GM19395 (cell line): ENCODE measurements around the gene FYTTD1.
"Not testable (repeated sequence)": the region's sequence is repeated elsewhere in the genome, so short reads cannot be mapped to it uniquely, and the experiment has no call there.

Experiments
- ATAC-seq: cut with Tn5 transposase; IDR thresholded peaks from one replicate; pipeline ENCODE4 v1.9.1; 2021; ENCODE audit warnings: mild to moderate bottlenecking, moderate library complexity; ENCODE audit not compliant: unreplicated experiment

Gene FYTTD1

DNA sequence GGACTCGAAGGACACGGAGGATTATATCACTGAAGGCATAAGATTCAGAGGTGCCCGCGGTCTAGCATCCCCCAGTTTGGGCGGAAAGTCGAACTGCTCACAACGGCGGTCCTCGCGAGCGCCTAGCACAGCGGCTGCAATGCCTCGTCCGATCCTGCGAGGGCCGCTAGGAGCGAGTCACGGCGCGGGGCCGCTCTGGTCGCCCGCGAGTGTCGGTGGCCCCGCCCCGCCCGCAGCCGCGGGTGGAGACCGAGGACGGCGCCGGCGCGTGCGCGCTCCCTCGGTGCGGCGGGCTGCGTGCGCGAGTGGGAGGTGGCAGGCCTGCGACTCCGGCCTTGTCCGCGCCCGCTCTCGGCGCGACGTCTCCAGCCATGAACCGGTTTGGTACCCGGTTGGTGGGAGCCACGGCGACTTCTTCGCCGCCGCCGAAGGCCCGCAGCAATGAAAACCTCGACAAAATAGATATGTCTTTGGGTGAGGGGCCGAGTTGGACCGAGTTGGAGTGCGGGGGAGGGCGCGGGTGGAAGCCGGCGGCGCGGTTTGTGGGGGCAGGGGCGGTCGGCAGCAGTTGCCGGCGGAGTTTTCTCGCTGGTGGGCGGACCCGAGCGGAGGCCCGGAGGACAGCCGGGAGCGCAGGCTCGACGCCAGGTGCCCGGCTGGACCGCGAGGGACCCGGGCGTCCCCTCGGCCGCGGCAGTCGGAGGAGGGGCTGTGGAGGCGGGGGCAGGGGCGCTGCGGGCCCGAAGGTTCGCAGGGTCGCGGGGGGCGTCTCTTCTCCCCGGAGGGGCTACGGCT is at the start of gene FYTTD1:
TSS of gene FYTTD1 (plus strand) at position 283 of the 795 bp plus-strand sequence. CDS start at position 372, 89 bp downstream.
- peak; percentile 67 for ATAC-seq

DNA sequence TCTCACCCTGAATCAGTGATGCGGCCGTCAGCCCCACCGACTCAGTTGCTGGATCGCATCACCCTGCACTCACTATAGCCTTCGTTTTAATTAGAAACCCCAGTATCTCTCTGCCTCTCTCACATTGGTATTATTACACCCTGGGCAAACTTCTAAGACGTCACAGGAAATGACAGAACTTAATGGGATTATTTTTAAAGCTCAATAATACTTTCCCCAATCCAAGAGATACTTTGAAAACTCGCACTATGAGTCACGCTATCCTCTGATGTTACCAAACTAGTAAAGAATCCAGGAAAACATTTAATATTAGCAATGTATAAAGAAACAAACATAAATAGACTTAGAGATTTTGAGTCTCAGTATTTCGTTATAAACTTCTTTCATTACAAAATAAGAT is 49.6 kb upstream of the FYTTD1 start:
- no peak for ATAC-seq

DNA sequence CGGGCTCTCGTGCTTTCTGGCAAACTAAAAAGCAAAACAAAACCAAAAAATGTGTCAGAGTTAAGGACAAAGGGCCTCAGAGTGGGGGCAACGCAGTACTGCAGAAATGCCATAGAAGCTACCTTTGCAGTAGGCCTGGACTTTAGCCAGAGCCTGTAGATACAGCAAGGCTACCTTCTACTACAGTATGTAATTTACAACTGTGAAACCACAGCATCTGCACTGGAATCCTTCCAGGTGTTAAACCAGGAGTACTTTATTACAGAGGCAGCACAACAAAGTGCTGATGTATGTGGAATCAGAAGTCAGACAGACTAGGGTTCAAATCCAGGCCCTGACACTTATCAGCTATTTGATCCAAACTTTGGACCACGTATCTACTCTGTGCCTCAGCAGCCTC is 47.8 kb upstream of the FYTTD1 start:
- no peak for ATAC-seq

DNA sequence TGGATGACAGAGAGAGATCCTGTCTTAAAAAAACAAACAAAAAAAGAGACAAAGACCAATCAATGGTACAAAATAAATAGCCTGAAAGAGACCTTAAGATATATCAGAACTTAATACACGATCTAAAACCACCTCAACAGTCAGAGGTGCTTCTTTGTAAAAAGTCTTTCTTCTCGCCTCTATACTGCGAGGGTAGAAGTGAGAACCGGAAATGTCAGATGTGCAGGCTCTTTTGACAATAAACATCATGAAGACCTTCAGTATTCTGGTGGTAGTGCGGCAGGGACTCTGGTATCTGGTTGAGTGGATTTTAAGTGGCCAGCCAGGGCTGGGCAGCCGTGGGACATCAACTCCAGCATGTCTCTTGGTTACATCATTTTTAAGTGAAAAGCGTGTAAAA is 43.0 kb upstream of the FYTTD1 start:
- ATAC-seq = no peak

- ATAC-seq = no peak
Observed at GRCh38 chr3:197709135-197709534, 40.5 kb upstream of the FYTTD1 start.

GRCh38 chr3:197710965-197711364 is 38.7 kb upstream of the FYTTD1 start:
- not testable (repeated sequence) for ATAC-seq

- ATAC-seq = peak; percentile 90
Observed at GRCh38 chr3:197711973-197712707, 37.5 kb upstream of the FYTTD1 start.

DNA sequence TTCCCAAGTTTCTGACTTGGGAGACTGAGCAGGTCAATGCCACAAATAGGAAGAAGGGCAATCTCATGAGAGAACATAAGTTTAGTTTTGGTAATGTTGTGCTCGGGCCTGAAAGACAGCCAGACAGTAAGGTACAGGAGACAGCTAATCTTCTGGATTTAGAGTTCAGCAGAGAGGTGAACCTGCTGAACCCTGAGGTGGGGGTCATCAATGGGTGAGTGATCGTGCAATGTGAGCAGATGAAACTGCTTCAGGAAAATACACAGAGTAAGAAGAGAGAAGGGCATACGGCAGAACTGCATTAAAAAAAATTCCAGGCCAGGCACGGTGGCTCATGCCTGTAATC is 36.2 kb upstream of the FYTTD1 start:
- ATAC-seq = peak; percentile 23

DNA sequence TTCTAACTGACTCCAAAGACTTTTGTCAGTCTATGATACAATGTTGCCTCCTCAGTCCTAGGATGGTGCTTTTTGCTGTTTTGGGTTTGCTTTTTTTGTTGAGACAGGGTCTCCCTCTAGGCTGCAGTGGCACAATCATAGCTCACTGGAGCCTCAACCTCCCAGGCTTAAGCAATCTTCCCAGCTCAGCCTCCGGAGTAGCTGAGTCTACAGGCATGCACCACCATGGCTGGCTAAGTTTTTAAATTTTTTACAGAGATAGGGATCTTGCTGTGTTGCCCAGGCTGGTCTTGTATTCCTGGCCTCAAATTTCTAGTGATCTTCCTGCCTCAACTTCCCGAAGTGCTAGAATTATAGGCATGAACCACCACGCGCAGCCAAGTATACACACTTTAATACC is 35.4 kb upstream of the FYTTD1 start:
- no peak for ATAC-seq

GRCh38 chr3:197718891-197719290 is 30.8 kb upstream of the FYTTD1 start:
- ATAC-seq = no peak

DNA sequence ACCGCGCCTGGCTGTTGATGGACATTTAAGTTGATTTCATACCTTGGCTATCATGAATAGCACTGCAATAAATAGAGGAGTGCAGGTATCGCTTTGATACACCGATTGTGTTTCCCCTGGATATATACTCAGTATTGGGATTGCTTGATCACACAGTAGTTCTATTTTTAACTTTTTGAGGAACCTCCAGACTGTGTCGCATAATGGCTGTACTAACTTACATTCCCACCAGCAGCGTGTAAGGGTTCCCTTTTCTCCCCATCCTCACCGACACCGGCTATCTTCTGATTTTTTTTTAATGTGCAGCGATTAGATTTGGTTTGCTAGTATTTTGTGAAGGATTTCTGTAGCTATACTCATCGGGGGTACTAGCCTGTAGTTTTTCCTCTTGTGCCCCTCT is 29.0 kb upstream of the FYTTD1 start:
- ATAC-seq = no peak

DNA sequence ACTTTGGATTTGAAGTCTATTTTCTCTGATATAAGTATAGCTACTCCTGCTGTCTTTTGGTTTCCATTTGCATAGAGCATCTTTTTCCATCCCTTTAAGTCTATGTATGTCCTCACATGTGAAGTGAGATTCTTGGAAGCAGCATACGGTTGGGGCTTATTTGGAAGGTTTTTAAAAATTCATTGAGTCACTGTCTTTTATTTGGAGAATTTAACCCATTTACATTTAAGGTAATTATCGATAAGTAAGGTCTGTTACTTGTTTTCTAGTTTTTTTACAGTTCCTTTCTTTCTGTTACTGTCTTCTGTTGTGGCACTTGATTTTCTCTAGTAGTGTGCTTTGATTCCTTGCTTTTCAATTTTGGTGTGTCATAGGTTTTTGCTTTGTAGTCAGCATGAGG is 26.9 kb upstream of the FYTTD1 start:
- no peak for ATAC-seq

- not testable (repeated sequence) for ATAC-seq
Observed at GRCh38 chr3:197727878-197728277, 21.8 kb upstream of the FYTTD1 start.

DNA sequence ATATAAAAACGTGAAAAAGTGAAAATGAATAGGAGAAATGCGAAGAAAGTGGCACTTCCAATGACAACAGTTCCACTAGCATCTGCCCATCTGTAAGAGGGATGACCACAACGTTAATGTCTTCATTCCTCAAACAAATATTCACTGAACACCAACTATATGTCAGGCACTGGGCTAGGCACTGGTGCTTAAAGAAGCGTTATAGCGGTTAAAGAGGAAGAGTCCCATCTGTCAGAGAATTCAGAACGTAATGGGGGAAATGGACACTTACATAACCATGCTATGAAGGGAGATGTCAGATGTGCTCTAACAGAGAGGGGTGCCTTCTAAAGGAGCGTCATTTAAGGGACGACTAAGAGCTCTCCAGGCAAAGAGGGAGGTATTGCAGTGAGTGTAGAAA is 21.2 kb upstream of the FYTTD1 start:
- ATAC-seq = no peak

- ATAC-seq = no peak
Observed at GRCh38 chr3:197730200-197730599, 19.5 kb upstream of the FYTTD1 start.

- ATAC-seq = not testable (repeated sequence)
Observed at GRCh38 chr3:197730770-197731169, 18.9 kb upstream of the FYTTD1 start.

GRCh38 chr3:197731483-197731882 is 18.2 kb upstream of the FYTTD1 start:
- not testable (repeated sequence) for ATAC-seq

- no peak for ATAC-seq
Observed at GRCh38 chr3:197733042-197733441, 16.6 kb upstream of the FYTTD1 start.

DNA sequence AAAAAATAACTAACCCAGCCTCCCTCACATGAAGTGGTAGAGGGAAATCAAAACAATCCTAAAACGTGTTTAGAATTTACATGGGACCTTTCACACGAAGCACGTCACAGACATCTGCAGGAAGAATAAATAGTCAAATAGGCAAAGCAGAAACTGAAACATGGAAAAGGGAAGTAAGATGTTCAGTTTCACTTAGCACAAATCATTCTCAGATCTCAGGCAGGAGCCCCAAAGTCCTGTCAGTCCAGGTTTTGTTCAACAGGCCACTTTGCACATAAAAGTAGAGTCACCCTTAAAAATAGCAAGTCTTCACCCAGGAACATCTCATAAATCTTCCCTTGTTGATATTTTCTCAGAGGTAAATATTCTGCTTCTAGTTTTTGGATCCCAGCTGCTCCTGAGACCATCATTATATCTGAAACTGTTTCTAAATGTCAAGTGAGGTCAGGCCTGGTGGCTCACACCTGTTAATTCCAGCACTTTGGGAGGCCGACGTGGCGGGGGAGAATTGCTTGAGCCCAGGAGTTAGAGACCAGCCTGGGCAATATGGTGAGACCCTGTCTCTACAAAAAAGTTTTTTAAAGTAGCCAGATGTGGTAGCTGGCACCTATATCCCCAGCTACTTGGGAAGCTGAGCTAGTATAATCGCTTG is 14.9 kb upstream of the FYTTD1 start:
- ATAC-seq = peak; percentile 55

DNA sequence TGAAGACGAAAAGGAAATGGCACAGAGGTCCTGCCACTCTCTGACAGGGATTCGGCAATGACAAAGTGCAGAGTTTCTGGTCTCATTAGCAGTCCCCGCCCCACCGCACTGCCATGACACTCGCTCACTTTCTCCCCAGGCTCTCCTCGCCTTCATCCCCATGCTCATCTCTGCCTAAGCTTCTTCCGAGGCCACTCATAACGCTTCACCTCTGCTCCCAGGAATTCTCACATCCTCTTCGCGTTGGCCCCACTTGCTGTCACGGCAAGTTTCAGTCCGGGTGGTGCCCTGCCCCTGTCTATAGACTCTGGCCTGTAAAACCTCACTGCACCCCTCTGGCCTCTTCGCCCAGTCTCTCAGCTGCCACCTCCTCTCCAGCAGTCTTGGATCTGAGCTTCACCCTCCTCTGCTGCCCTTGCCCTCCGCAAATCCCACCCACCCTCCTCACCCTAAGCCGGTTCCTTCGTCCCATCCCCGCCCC is 13.6 kb upstream of the FYTTD1 start:
- no peak for ATAC-seq

GRCh38 chr3:197736491-197737318 is 13.0 kb upstream of the FYTTD1 start, which contains the start of gene RUBCN:
TSS of gene RUBCN (minus strand) at chr3:197736904. CDS start at chr3:197736719, 185 bp downstream.
- peak; percentile 75 for ATAC-seq
